ENCODE data around the gene FANCC. TPM values are rescaled to one million over a fixed set of nuclear protein-coding genes. Genes with fewer than 3 reads are reported as not detected.

The FANCC gene
- total and polyA plus RNA-seq, 2 experiments from 2014 or later = 5.0 to 5.3 TPM

- H3K4me3 ChIP-seq = no peak overlapping the region
- peaks cover 100% of the 10 kb centered on the region for H3K79me2 ChIP-seq (ENCODE audit: insufficient read depth)
- peaks cover 59% of the 10 kb centered on the region for H3K36me3 ChIP-seq (ENCODE audit: low read depth)
- no peaks in the 10 kb centered on the region for H3K27me3 ChIP-seq (replicated peaks; ENCODE audit: insufficient read depth)
- no peak overlapping the region for H3K9ac ChIP-seq
- peaks cover 65% of the 10 kb centered on the region for H3F3A ChIP-seq (ENCODE audit: insufficient read depth)
- H3K9me3 ChIP-seq (ENCODE audit: low read depth) = no peaks in the 10 kb centered on the region
- WGBS, 2 experiments (ENCODE audit: low coverage in 1 of 2, low lambda C conversion rate in 2 of 2, missing lambda C conversion rate in 2 of 2) = 97 to 98% methylated on average over 10 of the region's 10 CpGs
- H3K27ac ChIP-seq = no peak overlapping the region
- no peak overlapping the region for H3K4me2 ChIP-seq (ENCODE audit: unreplicated experiment)
- H4K20me1 ChIP-seq (ENCODE audit: insufficient read depth) = peaks cover 3% of the 10 kb centered on the region; the same call in 1 of the 2 replicates
- no peak for DNase-seq
- H3K9me2 ChIP-seq (ENCODE audit: insufficient read depth) = no peaks in the 10 kb centered on the region
- peaks cover 43% of the 10 kb centered on the region for H3K4me1 ChIP-seq (ENCODE audit: insufficient read depth)
- no peak for TF ChIP-seq EZH2 (IDR thresholded peaks at IDR 0.05; ENCODE audit: insufficient read depth, poor library complexity, severe bottlenecking)
- TF ChIP-seq EZH2phosphoT487 (IDR thresholded peaks at IDR 0.05; ENCODE audit: insufficient read depth, low read depth) = no peak
- no peak overlapping the region for H2AFZ ChIP-seq
- in situ Hi-C loops (cut with MboI) = no loop called here
Measured at GRCh38 chr9:95063300-95063699, 254.2 kb downstream of the FANCC start.

- WGBS, 2 experiments (ENCODE audit: low coverage in 1 of 2, low lambda C conversion rate in 2 of 2, missing lambda C conversion rate in 2 of 2) = 90 to 96% methylated on average over 6 to 7 of the region's 7 CpGs
- Histone ChIP-seq H2AFZ (no peak overlapping the region), H3K36me3 (ENCODE audit: low read depth) (peaks cover 57% of the 10 kb centered on the region), H3K9ac (no peak overlapping the region), H3K9me2 (ENCODE audit: insufficient read depth) (no peaks in the 10 kb centered on the region), H3K27ac (no peak overlapping the region), H3K27me3 (replicated peaks; ENCODE audit: insufficient read depth) (no peaks in the 10 kb centered on the region), H4K20me1 (ENCODE audit: insufficient read depth) (0 out of 2 replicates have a peak, but pooled peaks cover 4% of the 10 kb centered on the region), H3K4me1 (ENCODE audit: insufficient read depth) (peaks cover 43% of the 10 kb centered on the region), H3K4me2 (ENCODE audit: unreplicated experiment) (no peak overlapping the region), H3K79me2 (ENCODE audit: insufficient read depth) (peaks cover 100% of the 10 kb centered on the region), H3K9me3 (ENCODE audit: low read depth) (no peaks in the 10 kb centered on the region), H3F3A (ENCODE audit: insufficient read depth) (peaks cover 64% of the 10 kb centered on the region), H3K4me3 (no peak overlapping the region)
- TF ChIP-seq EZH2 (IDR thresholded peaks at IDR 0.05; ENCODE audit: insufficient read depth, poor library complexity, severe bottlenecking) (no peak), EZH2phosphoT487 (IDR thresholded peaks at IDR 0.05; ENCODE audit: insufficient read depth, low read depth) (no peak)
- in situ Hi-C loops (cut with MboI) = no loop called here
- no peak for DNase-seq
Measured at GRCh38 chr9:95062596-95063065, 254.9 kb downstream of the FANCC start.

DNA sequence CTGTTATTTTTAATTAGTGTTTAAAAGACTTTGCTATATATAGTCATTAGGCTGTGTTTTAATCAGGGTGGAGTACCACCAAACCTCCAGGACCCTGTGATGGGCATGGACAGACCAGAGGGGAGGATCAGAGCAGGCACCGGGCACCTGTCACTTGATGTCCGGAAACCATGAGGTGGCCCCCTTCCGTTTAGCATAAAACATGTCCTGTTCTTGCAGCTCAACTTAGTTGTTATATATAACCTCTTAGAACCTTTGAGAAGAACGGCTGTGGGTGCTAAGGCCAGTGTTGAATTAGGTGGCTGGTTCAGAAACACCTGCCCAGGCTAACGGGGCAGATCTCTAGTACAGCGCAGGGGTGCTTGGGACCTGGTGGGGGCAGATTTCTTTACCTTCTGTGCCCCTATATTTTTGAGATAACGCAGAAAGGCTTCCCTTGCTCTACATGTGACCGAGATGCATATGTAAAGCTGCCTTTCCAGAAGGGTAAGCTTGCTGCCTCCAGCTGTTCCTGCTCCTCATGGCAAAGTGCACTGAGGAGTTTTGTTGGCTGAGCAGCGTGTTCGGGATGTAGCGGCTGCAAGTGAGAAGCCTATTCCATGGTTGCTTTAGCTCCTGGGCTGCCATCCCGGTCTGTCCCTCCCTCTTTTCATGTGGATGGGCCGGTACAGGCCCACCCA, 255.5 kb downstream of the FANCC start:
- no peak overlapping the region for H3K27ac ChIP-seq
- H3K79me2 ChIP-seq (ENCODE audit: insufficient read depth) = peaks cover 100% of the 10 kb centered on the region
- no peaks in the 10 kb centered on the region for H3K27me3 ChIP-seq (replicated peaks; ENCODE audit: insufficient read depth)
- no peak overlapping the region for H3K9ac ChIP-seq
- H3K36me3 ChIP-seq (ENCODE audit: low read depth) = peaks cover 59% of the 10 kb centered on the region
- peaks cover 8% of the 10 kb centered on the region; the same call in 1 of the 2 replicates for H4K20me1 ChIP-seq (ENCODE audit: insufficient read depth)
- no peak overlapping the region for H3K4me3 ChIP-seq
- peaks cover 66% of the 10 kb centered on the region for H3F3A ChIP-seq (ENCODE audit: insufficient read depth)
- TF ChIP-seq EZH2phosphoT487 (IDR thresholded peaks at IDR 0.05; ENCODE audit: insufficient read depth, low read depth) (no peak), EZH2 (IDR thresholded peaks at IDR 0.05; ENCODE audit: insufficient read depth, poor library complexity, severe bottlenecking) (no peak)
- DNase-seq = no peak
- no peaks in the 10 kb centered on the region for H3K9me3 ChIP-seq (ENCODE audit: low read depth)
- 76 to 79% methylated on average over 13 of the region's 13 CpGs for WGBS, 2 experiments (ENCODE audit: low coverage in 1 of 2, low lambda C conversion rate in 2 of 2, missing lambda C conversion rate in 2 of 2)
- no peak overlapping the region for H2AFZ ChIP-seq
- in situ Hi-C loops (cut with MboI) = no loop called here
- H3K4me1 ChIP-seq (ENCODE audit: insufficient read depth) = peaks cover 47% of the 10 kb centered on the region
- no peak overlapping the region for H3K4me2 ChIP-seq (ENCODE audit: unreplicated experiment)
- no peaks in the 10 kb centered on the region for H3K9me2 ChIP-seq (ENCODE audit: insufficient read depth)

DNA sequence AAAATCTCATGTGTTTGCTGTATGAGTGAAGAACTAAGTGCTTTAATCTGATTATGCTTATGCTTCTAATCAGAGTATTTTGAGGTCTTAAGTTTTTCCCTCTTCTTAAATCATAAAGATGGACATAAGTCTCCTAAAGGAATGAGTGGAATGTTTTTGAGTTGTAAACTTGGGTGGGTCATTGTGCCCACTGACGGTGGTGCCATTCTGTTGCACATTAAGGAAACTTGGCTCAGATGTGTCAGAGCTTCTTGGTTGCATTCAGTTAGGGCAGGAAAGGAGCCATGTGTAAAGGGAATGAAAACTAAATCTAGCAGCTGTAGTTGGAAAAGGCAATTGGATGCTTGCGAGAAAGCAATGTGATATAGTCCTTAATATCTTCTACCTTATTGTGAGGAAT, 256.6 kb downstream of the FANCC start:
- DNase-seq = no peak
- Histone ChIP-seq H3K27me3 (replicated peaks; ENCODE audit: insufficient read depth) (no peaks in the 10 kb centered on the region), H3K4me2 (ENCODE audit: unreplicated experiment) (peak overlapping the region; percentile 20), H3K79me2 (ENCODE audit: insufficient read depth) (peaks cover 100% of the 10 kb centered on the region), H2AFZ (no peak overlapping the region), H3K9me3 (ENCODE audit: low read depth) (no peaks in the 10 kb centered on the region), H3K9me2 (ENCODE audit: insufficient read depth) (no peaks in the 10 kb centered on the region), H3K36me3 (ENCODE audit: low read depth) (peaks cover 48% of the 10 kb centered on the region), H4K20me1 (ENCODE audit: insufficient read depth) (peaks cover 19% of the 10 kb centered on the region; the same call in 1 of the 2 replicates), H3K27ac (peak overlapping the region; percentile 85; the same call in 1 of the 2 replicates), H3K9ac (no peak overlapping the region), H3F3A (ENCODE audit: insufficient read depth) (peaks cover 66% of the 10 kb centered on the region), H3K4me1 (ENCODE audit: insufficient read depth) (peaks cover 58% of the 10 kb centered on the region), H3K4me3 (no peak overlapping the region)
- TF ChIP-seq EZH2 (IDR thresholded peaks at IDR 0.05; ENCODE audit: insufficient read depth, poor library complexity, severe bottlenecking) (no peak), EZH2phosphoT487 (IDR thresholded peaks at IDR 0.05; ENCODE audit: insufficient read depth, low read depth) (no peak)
- in situ Hi-C loops (cut with MboI) = no loop called here
- 58 to 59% methylated on average over 2 of the region's 2 CpGs for whole genome bisulfite sequencing, 2 experiments (ENCODE audit: low coverage in 1 of 2, low lambda C conversion rate in 2 of 2, missing lambda C conversion rate in 2 of 2)
